ENCODE results near the gene TUBB. TPM values are rescaled to one million over a fixed set of nuclear protein-coding genes. Genes with fewer than 3 reads are reported as not detected.
A peak's percentile ranks its signal among the peaks of the same experiment; 100 is the strongest.

TUBB gene
- total and polyA plus RNA-seq, 2 of the 4 experiments (the other 2 are of a cell fraction) = 1,401 to 2,004 TPM

DNA sequence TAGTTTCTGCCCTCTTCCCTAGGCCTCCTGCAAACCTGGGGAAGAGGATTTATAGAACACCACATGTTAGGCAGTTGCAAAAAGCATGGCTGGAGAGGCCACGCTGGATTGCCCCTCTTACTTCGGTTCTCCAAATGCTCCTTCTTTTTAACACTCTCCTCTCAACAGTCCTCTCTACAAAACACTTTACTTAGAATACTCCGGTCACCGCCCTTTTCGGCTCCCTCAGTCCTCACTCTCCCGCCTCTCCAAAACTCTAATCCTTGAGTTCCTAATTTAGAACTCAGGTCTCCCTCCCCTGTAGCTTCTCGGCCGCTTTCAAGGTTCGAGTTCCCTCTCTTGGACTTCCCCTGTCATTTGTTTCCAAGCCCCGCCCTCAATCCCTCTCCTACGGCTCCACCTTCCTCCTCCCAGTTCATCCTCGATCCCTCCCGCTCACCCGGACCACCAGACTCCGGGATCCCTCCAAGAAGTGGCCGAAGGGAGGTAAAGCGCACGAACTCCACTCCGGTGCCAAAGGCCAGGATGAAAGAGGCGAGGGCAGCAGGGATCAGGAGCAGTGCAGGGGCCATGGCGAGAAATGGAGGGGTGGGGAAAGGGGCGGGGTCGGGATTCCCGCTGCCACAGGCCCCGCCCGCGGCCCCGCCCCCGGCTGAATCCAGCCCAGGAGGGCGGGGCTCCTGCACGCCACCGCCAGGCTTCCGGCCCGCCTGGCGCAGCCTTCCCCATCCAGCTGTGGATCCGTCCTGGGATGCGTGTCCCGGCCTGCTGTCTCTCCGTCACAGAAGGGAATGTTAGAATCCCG lies 29.5 kb upstream of the TUBB start, which contains the start of gene NRM:
Gene NRM, minus strand, starts transcription at position 582 of the 805 bp plus-strand sequence. Its CDS starts 10 bp downstream, at position 572.
- peak within 1 kb of the TSS; percentile 98 for H2AK5ac ChIP-seq (ENCODE audit: low read depth, low read length)
- H2AK9ac ChIP-seq (replicated peaks; ENCODE audit: low read depth, low read length, poor library complexity) = peak within 1 kb of the TSS; percentile 98
- peak within 1 kb of the TSS; percentile 93 for H3K56ac ChIP-seq (ENCODE audit: extremely low read depth, insufficient read depth, low read length)
- peak within 1 kb of the TSS; percentile 89 for H3K4me2 ChIP-seq (ENCODE audit: low read depth, low read length)
- DNase-seq (peak; percentile 87), ATAC-seq (ENCODE audit: low read depth) (peak; percentile 58)
- H3K23ac ChIP-seq (ENCODE audit: low read depth, low read length) = peak within 1 kb of the TSS; percentile 98
- peak within 1 kb of the TSS; percentile 93 for H3K18ac ChIP-seq (ENCODE audit: low read depth, low read length)
- H2BK20ac ChIP-seq (ENCODE audit: low read depth, low read length) = peak within 1 kb of the TSS; percentile 63; the same call in 1 of the 2 replicates
- H4K20me1 ChIP-seq (ENCODE audit: insufficient read depth, low read length) = peaks cover 7% of the 10 kb centered on the region; the same call in 1 of the 2 replicates
- H4K91ac ChIP-seq (ENCODE audit: insufficient read depth, low read depth, low read length) = peak within 1 kb of the TSS; percentile 96
- H3K4ac ChIP-seq (ENCODE audit: low read depth, low read length) = peak within 1 kb of the TSS; percentile 99
- CTCF ChIA-PET = interaction anchor here (0.6 to 1.2 kb wide), 2 partner anchors 11 to 33 kb away, joined by 3 to 4 read pairs; no protein-coding TSS in a partner anchor
- peak within 1 kb of the TSS; percentile 89 for H3K4me3 ChIP-seq (ENCODE audit: insufficient read depth, low read depth, low read length)
- H3K36me3 ChIP-seq (ENCODE audit: control insufficient read depth, insufficient read depth, low read length) = peaks cover under 1% of the 10 kb centered on the region; the same call in 1 of the 2 replicates
- H4K8ac ChIP-seq (ENCODE audit: low read depth in 2 of 2, low read length in 2 of 2) = peak within 1 kb of the TSS; percentile 62 to 90
- no TSS peak for BruUV-seq (replicated peaks)
- peaks cover 21% of the 10 kb centered on the region for H3K4me1 ChIP-seq (ENCODE audit: control insufficient read depth, insufficient read depth, low read length)
- H3K27me3 ChIP-seq (ENCODE audit: control insufficient read depth, insufficient read depth, low read length) = no peaks in the 10 kb centered on the region
- H3K9me1 ChIP-seq (ENCODE audit: insufficient read depth, low read length) = peaks cover 13% of the 10 kb centered on the region
- H3K14ac ChIP-seq (replicated peaks; ENCODE audit: low read depth, low read length) = peak within 1 kb of the TSS; percentile 99
- WGBS, 2 experiments (ENCODE audit: extremely low coverage in 2 of 2, insufficient read length in 1 of 2) = 0% methylated on average over 13 of the region's 40 CpGs; no CpG with 5 or more reads in 1 of the 2 experiments
- dilution Hi-C loops (cut with HindIII; ENCODE audit: low sequenced_read_pairs, unreplicated experiment) (no loop called here), intact Hi-C loops (cut with micrococcal nuclease) (loop anchor here (1.0 kb wide), 1 partner anchor 27 kb away; the partner anchor contains the start of gene MDC1), in situ Hi-C loops (cut with MboI; ENCODE audit: low sequenced_read_pairs) (no loop called here)
- H3K9ac ChIP-seq (ENCODE audit: low read depth, low read length) = peak within 1 kb of the TSS; percentile 97
- peaks cover 18 to 37% of the 10 kb centered on the region in 2 experiments; a peak in 3 of 4 replicates for H3K79me1 ChIP-seq (ENCODE audit: low read depth in 1 of 2, low read length in 2 of 2)
- peak within 1 kb of the TSS; percentile 96 for H2BK5ac ChIP-seq (ENCODE audit: low read depth, low read length, poor library complexity, severe bottlenecking)
- TF ChIP-seq, protein P1, sequence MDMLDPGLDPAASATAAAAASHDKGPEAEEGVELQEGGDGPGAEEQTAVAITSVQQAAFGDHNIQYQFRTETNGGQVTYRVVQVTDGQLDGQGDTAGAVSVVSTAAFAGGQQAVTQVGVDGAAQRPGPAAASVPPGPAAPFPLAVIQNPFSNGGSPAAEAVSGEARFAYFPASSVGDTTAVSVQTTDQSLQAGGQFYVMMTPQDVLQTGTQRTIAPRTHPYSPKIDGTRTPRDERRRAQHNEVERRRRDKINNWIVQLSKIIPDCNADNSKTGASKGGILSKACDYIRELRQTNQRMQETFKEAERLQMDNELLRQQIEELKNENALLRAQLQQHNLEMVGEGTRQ (IDR thresholded peaks at IDR 0.05; ENCODE audit: low read depth, low read length) = 0 out of 2 replicates have a peak, but pooled peaks have one; percentile 4
- TF ChIP-seq MAFK (IDR thresholded peaks at IDR 0.05; ENCODE audit: low read depth, low read length) (no peak), RCOR1 (IDR thresholded peaks at IDR 0.05; ENCODE audit: insufficient replicate concordance, low read length) (no peak), BHLHE40 (IDR thresholded peaks at IDR 0.05; ENCODE audit: low read depth, low read length) (peak; percentile 59; the same call in 1 of the 2 replicates), MXI1 (IDR thresholded peaks at IDR 0.05; ENCODE audit: borderline replicate concordance, low read depth, low read length) (peak; percentile 77), POLR2A (IDR thresholded peaks at IDR 0.05; ENCODE audit: low read depth, low read length) (peak; percentile 64; the same call in 1 of the 2 replicates), MAZ (IDR thresholded peaks at IDR 0.05; ENCODE audit: borderline replicate concordance, low read depth, low read length) (peak; percentile 90; the same call in 1 of the 2 replicates)
- H4K5ac ChIP-seq (ENCODE audit: low read depth, low read length) = peak within 1 kb of the TSS; percentile 60
- peak within 1 kb of the TSS; percentile 99 for H3K27ac ChIP-seq (ENCODE audit: insufficient read depth, low read length)
- no peaks in the 10 kb centered on the region for H3K9me3 ChIP-seq (ENCODE audit: control insufficient read depth, insufficient read depth, low read length)
- peak within 1 kb of the TSS; percentile 90; the same call in 2 of the 3 replicates for H2BK15ac ChIP-seq (ENCODE audit: low read depth, low read length)
- POLR2A ChIA-PET (ENCODE audit: unreplicated experiment) = interaction anchor here (0.5 to 1.5 kb wide), 3 partner anchors 28 to 100 kb away, joined by 3 to 5 read pairs (median 3); no protein-coding TSS in a partner anchor
- H2AFZ ChIP-seq (replicated peaks; ENCODE audit: low read length, poor library complexity) = peak within 1 kb of the TSS; percentile 98
- H2BK120ac ChIP-seq (ENCODE audit: low read depth, low read length) = peak within 1 kb of the TSS; percentile 97
